ENCODE data around the gene SLC22A12.

The SLC22A12 gene

DNA sequence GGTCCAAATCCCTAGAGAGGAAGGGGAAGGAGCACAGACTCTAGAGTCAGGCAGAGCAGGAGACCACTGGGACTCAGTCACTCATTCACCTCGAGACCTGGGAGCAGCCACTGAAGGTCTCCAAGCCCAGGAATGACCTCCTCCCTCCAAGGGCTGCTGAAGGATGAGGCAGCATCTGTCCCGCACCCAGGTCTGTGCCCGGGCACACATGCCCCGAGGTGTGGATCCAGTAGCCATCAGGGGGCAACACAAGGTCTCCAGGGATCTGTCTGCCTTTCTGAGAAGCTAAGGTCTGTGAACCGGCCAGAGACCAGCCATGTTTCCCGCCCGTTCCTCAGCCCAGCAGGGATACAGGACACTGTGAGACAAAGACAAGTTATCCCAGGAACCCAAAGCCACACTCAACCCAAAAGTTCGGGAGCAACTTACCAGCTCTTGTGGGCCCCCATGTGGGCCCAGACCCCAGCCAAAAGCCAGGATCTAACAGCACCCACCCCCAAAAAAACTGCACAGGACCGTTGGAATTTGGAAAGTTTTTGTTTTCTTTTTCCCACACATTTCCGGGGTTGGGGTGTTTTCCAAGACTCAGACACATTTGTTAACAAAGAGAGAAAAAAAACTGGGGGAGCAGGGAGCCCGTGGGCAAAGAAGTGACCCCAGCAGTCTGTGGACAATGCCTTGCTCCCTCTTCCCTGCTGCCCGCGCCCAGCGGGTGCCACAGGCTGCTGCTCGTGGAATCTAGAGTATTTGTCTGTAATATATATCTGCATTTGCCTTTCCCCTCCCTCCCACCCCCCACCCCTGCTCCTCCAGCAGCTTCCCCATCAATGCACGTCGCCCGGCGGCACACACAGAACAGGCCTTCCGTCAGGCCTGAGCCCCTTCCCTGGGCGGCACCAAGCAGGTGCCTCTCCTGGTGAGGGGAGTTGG, 14.9 kb downstream of the SLC22A12 start:
- no peak for DNase-seq

DNA sequence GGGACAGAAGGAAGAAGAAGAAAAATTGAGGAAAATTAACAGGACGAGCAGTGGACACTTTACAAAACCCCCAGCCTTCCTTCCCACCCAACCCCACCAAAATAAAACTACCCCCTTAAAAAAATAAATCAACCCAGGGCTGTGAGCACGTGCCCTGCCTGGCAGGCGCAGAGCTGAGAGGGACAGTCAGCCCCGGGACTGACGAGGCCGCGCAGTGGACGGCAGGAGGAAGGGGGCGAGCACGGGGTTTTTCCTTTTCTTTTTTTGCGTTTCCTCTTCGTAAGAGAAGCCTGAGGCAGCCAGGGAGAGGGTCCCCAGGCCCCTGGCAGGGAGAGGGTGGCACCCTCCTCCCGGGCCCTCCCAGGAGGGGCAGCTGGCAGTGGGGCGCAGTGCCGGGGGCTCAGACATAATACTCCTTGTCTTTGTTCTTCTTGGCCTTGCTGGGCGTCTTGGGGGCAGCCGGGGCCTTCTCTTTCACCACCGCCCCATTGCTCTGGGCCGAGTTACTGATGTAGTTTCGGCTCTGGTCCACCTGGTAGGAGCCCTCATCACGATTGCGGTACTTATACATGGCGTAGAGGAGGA, 15.9 kb downstream of the SLC22A12 start:
- no peak for DNase-seq

DNA sequence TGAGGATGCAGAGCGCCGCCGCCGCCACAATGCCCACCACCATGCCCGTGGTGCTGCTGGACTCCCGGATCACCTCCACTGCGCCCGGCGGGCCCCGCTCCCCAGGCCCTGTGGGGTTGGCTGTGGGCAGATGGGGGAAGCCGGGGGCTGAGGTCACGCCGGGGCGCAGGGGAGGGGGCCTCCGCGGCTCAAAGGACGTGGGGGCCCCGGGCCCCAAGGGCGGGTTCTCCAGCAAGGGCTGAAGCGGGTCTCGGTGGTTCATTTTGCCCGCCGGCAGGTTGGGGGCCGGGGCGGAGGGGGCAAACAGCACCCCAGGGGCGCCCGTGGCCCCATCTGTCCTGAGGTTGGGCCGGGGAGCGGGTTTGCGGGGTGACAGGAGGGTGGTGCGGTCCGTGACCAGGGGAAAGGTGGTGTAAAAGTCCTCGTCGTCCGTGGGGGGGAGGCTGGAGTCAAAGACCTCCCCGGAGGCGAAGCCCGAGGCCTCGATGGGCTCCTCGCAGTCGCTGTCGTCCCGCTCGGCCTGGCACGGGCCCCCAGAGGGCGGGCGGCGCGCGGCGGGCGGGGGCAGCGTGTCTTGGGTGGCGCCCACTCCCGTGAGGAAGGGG, 16.5 kb downstream of the SLC22A12 start:
- no peak for DNase-seq

DNA sequence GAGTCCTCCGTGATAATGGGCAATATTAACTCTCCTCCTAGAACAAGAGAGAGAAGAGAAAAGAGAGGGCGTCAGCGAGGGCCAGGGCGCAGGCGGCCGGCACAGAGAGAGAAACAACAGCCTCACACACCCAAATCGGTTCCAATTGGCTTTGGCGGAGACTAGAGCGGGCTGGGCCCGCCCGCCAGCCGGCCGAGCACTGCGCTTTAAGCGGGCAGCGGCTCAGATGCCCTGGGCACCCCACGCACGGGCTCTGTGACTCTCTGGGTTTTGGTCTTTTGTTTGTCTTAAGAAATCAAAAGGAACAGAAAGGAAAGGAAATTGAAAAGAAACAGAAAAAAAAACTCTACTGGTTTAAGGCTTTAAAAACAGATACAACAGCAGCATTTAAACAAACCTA, 17.0 kb downstream of the SLC22A12 start:
- DNase-seq = no peak

DNA sequence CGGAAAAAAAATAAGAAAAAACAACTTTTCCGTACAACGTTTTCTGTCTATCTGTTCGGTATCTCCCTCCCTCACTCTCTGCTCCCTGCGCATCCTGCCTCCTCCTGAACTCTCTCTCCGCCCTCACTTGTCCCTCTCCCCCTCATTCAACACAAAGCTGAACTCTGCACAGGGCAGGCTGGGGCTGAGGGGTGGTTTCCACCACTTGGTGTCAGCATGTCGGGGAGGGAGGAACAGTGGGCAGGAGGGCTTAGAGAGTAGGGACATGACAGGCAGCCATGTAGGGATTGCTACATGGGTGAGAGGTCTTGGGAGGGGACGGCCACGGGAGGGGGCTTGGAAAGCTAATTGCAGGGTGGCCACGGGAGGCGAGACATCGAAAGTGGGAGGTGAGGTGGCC, 17.6 kb downstream of the SLC22A12 start:
- no peak for DNase-seq

DNA sequence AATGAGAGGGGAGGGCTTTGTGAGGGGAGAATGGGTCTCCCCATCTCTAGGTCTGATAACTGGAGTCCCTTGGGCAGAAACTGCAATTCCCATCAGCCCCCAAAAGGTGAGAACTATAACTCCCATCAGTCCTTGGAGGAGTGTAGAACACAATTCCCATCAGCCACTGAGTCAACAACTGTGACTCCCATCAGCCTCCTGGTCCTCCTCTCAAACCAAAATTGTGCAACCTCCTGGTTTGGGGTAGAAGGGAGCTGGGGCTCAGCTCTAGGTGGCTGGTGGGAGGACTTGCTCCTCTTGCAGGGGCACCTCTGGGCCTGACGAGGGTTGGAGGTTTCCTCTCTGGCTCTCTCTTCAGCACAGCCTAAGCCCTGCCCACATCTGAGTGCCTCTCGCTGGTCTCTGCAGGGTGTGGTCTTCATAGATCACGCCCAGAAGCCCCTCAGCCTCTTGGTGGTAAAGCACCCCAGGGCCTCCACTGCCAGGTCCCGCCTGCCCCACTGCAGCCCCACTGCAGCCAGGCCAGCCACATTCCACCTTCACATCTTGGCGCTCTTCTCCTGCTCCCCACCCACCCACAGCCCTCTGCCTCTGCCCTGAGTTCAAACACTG, 18.5 kb downstream of the SLC22A12 start:
- DNase-seq = no peak

DNA sequence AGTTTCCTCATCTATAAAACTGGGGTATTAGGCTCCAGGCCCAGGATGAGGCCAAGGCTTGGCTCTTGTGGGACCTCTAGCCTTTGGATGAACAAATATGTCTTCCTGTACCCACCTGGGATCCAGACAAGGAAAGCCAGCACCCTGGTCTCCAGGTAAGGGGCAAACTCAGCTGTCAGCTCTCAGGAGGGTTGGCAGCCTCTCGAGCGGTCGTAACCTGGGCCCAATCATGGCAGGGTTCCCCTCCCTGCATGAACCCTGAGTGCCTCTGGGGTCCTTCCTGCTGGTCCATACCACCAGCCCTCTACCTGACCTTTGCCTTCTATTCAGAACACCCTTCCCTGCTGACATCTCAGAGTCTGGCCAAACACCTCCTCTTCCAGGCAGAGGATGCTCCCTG, 19.6 kb downstream of the SLC22A12 start:
- DNase-seq = no peak

DNA sequence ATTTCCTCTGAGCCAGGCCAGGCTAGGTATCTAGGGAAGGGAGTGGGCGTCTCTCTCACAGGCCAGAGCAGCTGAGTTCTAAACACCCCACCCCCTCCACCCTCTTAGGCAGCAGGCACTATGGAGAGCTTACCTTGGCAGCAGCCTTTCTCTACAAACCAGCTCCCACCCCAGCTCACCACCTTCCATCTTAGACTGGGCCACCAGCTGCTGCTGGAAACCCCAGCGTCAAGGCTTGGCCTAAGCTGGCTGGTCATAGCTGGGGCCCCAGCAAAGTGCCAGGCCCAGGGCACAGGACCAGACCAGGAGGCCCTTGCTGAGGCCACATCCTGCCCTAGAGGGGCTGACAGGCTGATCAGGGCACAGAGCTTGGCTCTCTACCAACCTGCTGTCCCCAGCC, 20.2 kb downstream of the SLC22A12 start:
- DNase-seq = no peak

DNA sequence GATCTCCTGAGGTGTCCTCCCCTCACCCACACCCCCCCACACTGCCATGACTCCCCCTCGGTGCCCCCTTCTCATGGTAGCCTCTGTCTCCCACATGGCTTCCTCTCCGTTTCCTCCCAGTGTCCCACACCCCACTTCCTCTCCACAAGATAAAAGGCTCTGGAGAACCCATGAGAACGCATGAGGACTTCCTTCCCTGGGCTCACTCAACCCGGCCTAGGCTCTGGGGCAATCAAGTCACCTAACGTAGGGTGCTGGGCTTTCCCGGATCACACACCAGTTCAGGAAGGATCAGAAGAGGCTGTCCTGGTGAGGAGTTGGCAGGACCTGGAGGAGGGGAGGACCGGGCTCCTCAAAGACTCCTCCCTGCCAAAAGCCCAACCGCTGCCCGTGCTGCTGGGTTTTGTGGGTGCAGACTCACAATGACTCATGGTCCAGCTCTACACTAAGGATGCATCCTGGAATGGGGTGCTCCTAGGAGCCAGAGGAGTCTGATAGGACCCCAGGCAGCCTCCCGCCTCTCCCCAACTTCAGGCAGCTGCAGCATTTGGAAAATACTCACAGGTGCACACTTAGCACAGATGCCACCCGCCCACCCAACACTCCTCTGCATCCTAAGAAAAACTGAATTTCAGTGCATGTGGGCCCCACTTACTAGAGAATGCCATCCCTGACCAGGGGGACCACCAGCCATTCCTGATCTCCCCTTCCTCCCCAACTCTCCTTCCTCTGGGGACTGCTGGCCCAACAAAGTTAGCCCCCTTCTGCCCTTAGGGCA, 21.0 kb downstream of the SLC22A12 start:
- DNase-seq = no peak

DNA sequence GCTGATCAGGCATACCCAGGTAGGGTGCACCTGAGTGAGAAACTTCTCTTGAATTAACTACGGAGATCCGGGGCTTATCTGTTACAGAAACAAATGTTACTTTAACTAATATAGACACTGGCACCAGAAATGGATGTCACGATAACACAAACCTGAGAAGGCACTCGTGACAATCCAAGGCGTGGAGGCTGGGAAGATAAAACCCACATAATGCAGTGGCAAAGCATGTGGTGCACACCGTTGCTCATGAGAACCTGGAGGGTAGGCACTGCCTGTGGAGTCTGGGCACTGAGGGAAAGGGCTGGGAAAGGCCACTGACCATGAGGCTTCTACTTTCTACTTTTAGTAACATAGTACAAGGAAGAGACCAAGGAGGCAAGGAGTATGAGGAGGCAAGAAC, 22.6 kb downstream of the SLC22A12 start:
- DNase-seq = no peak

DNA sequence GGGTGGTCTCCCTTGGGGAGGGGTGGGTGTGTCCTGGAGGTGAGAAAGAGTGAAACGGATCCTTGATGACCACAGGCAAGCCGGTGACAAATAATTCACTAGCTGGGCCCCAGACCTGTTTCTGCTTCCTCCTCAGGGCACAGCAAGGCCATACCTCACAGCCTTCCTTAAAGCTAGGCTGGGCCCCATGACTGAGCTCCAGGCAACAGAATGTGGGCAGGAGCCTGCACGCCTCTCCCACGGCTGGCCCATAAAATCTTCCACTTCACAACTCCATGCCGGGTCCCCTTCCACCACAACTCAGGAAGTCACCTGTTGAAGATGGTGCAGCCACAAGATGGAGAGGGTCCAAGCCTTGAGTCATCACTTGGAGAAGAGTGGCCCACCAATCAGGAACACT, 23.9 kb downstream of the SLC22A12 start:
- no peak for DNase-seq

DNA sequence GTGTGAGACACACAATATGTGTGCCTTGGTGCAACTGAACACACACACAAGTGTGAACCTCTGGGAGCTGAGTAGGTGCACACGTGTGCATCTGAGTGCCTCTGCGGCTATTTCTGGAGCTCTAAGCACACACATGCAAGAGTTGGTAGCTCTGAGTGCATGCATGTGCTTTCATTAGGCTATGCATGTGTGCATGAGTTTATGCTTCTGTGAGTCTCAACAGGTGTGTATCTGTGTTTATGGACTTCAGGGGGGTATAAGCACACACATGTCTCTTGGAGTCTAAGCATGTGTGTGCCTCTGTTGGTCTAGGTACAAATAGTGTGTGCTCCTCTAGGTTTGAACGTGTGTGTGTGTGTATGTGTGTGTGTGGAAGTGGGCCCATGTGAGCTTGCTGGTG, 25.8 kb downstream of the SLC22A12 start:
- DNase-seq = no peak

DNA sequence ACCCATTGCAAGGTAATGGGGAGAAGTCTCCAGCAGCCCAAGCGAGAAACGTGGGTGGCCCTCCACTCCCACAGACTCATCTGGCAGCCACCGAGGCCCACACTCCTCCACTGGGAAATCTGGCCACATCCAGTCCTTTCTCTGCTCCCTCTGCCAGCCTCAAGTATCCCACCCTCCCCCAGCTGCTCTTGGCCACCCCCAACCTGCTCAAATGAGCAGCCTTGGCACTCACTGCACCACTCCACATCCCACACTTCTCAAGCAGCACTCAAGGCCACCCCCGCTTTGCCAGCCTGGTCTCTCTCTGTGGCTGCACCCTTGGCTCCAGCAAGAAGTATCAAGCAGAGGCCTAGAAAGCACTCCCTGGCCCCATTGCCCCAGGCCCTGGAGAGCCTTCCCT, 28.2 kb downstream of the SLC22A12 start:
- DNase-seq = no peak

DNA sequence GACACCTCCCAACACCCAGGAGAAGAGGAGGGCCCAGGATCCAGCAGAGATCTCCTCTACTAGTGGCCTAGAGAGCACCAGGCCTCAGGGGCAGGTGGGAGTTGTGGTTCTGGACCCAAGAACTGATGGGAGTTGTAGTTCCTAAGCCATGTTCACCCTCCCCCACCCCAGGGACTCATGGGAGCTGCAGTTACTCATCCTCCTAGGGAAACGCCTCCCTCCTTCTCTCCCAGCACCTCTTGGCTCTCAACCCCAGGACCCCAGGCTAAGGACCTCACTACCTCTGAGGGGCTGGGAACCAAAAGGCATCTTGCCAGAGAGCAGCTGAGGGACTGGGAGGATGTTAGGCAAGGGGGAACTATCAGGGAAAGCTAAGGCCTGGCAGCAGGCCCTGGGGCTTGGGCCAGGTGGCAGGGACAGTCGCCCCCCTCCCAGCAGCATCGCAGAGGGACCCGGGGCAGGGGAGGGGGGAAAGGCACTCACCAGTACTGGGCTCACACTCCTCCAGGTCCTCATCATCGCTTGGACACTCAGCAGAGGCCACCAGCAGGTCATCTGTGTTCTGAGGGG, 28.9 kb downstream of the SLC22A12 start:
- DNase-seq = no peak

DNA sequence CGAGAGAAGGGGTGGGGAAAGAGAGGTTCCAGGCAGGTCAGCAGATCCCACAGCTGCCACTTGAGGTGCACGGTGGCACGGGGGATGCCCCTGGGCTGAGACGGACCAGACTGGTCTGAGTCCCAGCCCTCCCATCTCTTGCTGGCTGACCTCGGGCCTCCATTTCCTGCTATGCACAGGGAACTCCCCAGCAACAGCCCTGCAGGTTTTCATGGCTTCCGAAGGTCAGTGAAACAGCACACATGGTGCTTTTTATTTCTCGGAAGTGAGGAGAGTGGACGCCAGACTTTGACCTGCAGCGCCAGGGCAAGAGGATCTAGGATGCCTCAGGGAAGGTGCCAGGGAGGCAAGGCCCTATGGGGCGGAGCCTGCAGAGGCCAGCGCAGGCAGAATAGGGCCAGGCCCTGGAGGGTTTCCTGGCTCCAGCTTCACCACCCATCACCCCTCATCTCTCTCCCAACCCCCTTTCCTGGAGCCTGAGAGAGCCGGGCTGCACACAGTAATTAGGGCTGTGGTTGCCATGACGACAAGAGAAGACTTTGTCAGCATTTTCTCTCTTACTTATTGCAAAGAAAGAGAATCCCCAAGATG, 29.5 kb downstream of the SLC22A12 start:
- DNase-seq = no peak

DNA sequence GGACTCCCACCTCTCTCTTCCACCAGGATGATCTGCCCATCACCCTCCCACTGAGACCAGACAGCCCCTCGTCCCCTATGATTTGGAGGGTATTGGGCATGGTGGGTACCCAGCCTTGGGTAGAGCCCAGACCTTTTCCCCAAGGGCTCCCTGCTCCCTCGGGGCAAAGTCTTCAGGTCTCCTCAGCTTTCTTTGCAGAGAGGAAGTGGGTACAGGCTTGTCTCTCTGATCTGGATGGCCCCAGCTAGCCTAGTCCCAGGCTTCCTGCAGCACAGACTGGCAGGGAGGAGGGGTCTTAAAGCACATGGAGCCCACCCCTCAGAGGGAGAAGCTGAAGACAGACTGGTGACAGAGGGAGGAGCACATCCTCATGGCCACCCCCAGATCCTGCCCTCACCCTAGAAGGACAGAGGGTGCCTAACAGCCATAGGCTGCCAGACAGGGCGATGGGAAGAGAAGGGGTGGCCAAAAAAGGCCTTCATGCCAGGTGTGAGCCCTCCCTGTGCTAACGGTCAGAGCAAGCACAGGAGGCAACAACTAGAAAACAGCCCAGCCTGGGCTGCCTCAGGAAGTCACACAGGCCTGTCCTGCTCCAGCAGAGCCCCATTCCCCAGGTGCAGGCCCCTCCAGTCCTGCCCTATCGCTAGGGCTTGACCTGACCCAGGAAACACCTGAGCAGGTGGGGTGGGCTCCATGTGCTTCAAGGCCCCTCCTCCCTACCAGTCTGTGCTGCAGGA, 30.4 kb downstream of the SLC22A12 start:
- no peak for DNase-seq

DNA sequence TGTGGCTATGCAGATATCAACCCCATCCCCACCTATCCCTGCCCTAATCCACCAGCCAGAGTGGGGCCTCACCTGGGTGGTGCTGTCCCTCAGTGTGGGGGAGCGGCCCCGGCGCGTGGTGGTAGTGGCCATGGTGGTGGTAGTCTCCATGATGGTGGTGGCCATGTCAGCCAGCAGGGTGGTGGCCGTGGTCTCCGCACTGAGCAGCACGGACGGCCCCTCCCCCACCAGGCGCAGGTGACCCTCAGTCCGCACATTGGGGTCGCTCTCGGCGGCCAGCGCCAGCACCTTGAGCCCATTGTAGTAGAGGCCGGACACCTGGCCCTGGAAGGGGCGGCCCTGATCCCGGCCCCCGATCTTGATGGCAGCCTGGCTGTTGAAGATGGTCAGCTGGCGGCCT, 31.7 kb downstream of the SLC22A12 start:
- DNase-seq = no peak

DNA sequence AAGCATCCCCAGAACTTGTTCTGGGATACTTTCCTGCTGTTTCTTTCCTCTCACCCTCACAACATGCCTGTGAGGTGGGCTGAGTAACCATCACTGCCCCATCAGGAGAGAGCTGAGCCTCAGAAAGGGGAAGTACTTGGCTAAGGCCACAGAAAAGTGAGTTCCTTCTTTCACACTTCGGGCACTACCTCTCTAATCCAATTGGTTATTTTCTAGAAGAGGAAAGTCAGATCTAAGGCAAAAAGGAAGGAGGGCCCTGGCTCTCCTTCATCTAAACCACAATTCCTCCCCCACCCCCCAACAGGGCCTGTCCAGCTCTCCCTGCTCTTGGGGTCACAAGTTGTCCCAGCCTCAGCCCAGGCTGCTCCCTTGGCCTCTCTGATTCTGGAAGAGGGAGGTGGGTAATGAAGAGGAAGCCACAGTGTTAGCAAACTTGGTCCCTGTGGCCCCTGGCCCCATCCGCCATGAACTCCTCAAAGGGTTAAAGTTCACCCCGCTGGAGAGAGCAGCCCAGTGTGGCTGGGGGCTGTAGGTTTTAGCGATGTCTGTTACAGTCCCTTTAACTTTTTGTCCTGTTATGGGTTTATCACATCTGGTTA, 34.0 kb downstream of the SLC22A12 start:
- DNase-seq = no peak

DNA sequence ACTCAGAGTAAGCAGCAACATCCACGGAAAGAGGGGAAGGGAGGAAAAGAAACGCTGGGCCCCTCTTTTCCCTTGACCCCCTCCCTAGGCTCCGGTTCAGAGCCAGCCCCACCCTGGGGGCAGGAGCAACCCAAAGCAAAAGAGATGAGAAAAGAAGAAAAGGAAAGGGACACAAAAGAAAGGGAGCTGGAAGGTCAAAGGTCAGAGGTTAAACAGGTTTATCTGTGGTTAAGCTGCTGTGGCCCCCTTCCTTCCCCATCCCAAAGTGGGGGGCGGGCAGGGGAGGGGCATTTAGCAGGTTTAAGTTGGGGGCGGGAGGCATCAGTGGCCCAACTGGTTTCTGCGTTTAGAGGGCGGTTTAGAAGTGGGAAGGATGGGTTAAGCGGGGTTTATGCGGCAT, 35.6 kb downstream of the SLC22A12 start:
- DNase-seq = no peak

DNA sequence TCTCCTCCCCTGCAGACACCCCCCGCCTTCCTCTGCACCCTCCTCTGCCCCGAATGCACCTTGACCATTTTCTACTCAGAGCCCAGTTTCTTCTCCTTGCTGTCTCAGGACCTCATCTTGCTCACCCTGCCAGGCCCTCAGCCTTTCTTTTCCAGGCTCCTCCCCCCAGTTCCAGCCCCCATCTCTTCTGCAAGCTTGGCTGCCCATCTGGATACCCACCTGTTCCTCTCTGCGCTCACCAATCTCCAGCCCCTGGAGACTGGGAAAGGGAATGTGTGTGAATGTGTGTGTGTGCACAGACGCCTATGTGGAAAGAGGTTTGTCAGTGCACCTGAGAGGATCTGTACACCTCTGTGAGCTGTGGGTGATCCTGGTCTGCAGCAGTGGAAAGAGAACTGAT, 36.4 kb downstream of the SLC22A12 start:
- DNase-seq = no peak

DNA sequence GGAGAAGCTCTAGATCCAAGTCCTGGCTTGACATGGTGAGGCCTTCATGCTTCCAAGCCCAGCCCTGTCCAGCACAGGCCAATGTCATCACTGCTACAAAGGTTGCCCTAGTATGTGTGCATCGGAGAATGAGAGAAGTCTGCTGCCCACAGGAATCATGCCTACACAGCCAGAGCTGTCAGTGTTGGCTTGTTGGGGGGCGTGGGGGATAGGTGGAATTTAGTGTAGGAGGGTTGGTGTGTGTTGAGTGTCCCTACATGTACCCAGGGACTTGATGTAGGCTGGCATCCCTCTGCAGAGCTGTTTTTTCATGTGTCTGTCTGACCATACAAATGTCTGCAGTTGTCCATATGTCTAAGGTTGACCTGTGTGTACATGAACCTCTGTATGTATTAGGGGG, 37.6 kb downstream of the SLC22A12 start:
- DNase-seq = no peak
